GM12878 (cell line): ENCODE data around the gene GTPBP1.

Source experiments
- CEBPB ChIP-seq, 2 experiments: fragments of 150-350 bp in 1 of 2; IDR thresholded peaks; 2 replicates each; pipeline ENCODE4 v1.6.1; 2012 to 2014; ENCODE audit warnings: low read depth in 2 of 2, low read length in 2 of 2, borderline replicate concordance in 1 of 2, inconsistent platforms in 1 of 2
- CTCF ChIP-seq, 3 experiments: IDR thresholded peaks in 2 of 3; conservative IDR thresholded peaks in 1 of 3; 2 replicates each; pipeline ENCODE4 v1.5.1; 2011; ENCODE audit warnings: low read depth in 3 of 3, low read length in 3 of 3, mild to moderate bottlenecking in 3 of 3, control low read depth in 2 of 3, moderate library complexity in 2 of 3, inconsistent platforms in 1 of 3, mixed read lengths in 1 of 3; ENCODE audit not compliant: control insufficient read depth in 2 of 3, insufficient read depth in 1 of 3; ENCODE audit errors: extremely low read depth in 1 of 3
- EGR1 ChIP-seq, 2 experiments: IDR thresholded peaks; 1 replicate in 1 of 2; 2 replicates in 1 of 2; pipeline ENCODE4 v1.6.1; 2011 to 2012; ENCODE audit warnings: low read depth in 2 of 2, low read length in 2 of 2, borderline replicate concordance in 1 of 2, mild to moderate bottlenecking in 1 of 2, moderate library complexity in 1 of 2
- ELK1 ChIP-seq: IDR thresholded peaks from 2 replicates; pipeline ENCODE4 v1.6.1; 2012; ENCODE audit warnings: low read depth, low read length, improper control_type of control experiment
- EZH2 ChIP-seq: IDR thresholded peaks from 2 replicates; pipeline ENCODE4 v1.6.1; 2012; ENCODE audit warnings: low read depth, mild to moderate bottlenecking, control low read depth, inconsistent platforms, low read length, borderline replicate concordance; ENCODE audit not compliant: control insufficient read depth
- HDAC6 ChIP-seq: fragments of 200-600 bp; sonication (generic); IDR thresholded peaks from one replicate; pipeline ENCODE4 v1.8.0; 2017; ENCODE audit warnings: antibody characterized with exemption; ENCODE audit not compliant: unreplicated experiment
- IKZF2 ChIP-seq, 2 experiments: fragments of 450-650 bp; IDR thresholded peaks; 2 replicates each; pipeline ENCODE4 v1.6.1; 2017; ENCODE audit warnings: mild to moderate bottlenecking in 2 of 2, moderate library complexity in 2 of 2
- NFIC ChIP-seq: IDR thresholded peaks from 2 replicates; pipeline ENCODE4 v1.6.1; 2012; ENCODE audit warnings: low read depth, mild to moderate bottlenecking, inconsistent platforms, low read length, moderate library complexity
- PRDM15 ChIP-seq: fragments of 450-650 bp; formaldehyde crosslinking; IDR thresholded peaks from 2 replicates; pipeline ENCODE4 v1.4.0; 2020; ENCODE audit warnings: mild to moderate bottlenecking, moderate library complexity
- SIN3A ChIP-seq: IDR thresholded peaks from 2 replicates; pipeline ENCODE4 v1.6.1; 2012; ENCODE audit warnings: low read depth, low read length, improper control_type of control experiment

DNA sequence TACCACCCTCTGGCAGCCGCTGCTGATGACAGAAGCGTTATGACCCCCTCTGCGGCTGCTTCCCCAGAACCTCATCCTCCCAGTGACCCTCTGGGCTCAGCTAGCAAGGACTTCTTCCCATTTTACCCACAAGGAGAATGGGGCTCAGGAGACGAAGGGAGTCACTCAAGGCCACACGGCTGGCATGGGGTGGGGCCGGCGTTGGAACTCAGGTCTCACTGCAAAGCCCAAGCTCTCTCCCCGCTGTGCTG, 66.8 kb downstream of the GTPBP1 start:
- no peak for TF ChIP-seq CEBPB (IDR thresholded peaks at IDR 0.05; ENCODE audit: borderline replicate concordance in 1 of 2, low read depth in 2 of 2, low read length in 2 of 2)
- TF ChIP-seq CTCF (IDR thresholded peaks at IDR 0.05 in 2 of 3, conservative IDR thresholded peaks at IDR 0.05 in 1 of 3; ENCODE audit: control insufficient read depth in 2 of 3, extremely low read depth in 1 of 3, insufficient read depth in 1 of 3, low read depth in 3 of 3, low read length in 3 of 3): no peak
- TF ChIP-seq SIN3A: no peak
- no peak for TF ChIP-seq NFIC
- no peak for TF ChIP-seq HDAC6
- TF ChIP-seq IKZF2 (IDR thresholded peaks at IDR 0.05): no peak
- TF ChIP-seq EZH2: no peak
- no peak for TF ChIP-seq PRDM15
- TF ChIP-seq EGR1 (IDR thresholded peaks at IDR 0.05; ENCODE audit: borderline replicate concordance in 1 of 2, low read depth in 2 of 2, low read length in 2 of 2): no peak
- TF ChIP-seq ELK1: no peak
